HL-60 (cell line): Measurements from ENCODE around the gene ZNF622.
A peak's percentile ranks its signal among the peaks of the same experiment; 100 is the strongest.

Experiments used
- DNase-seq, 2 experiments: peaks; one replicate each; pipeline ENCODE4 v3.0.0-alpha.2; 2010 to 2020; ENCODE audit warnings: low read depth in 1 of 2, low spot score in 1 of 2
- H3K27ac ChIP-seq: fragments of 250-450 bp; sonication (Bioruptor Pico); replicated peaks from 2 replicates; pipeline ENCODE4 v1.5.1; 2020; ENCODE audit warnings: mild to moderate bottlenecking, moderate library complexity
- H3K27me3 ChIP-seq: fragments of 250-450 bp; sonication (Bioruptor Pico); 2 replicates; pipeline ENCODE4 v1.5.1; 2021; ENCODE audit warnings: mild to moderate bottlenecking, moderate library complexity; ENCODE audit not compliant: insufficient read depth, poor library complexity, severe bottlenecking
- H3K4me3 ChIP-seq: replicated peaks from 2 replicates; pipeline ENCODE4 v1.5.1; 2011; ENCODE audit warnings: mild to moderate bottlenecking, control low read depth, low read length; ENCODE audit not compliant: insufficient read depth
- GABPA ChIP-seq: IDR thresholded peaks from 2 replicates; pipeline ENCODE4 v1.6.1; 2012; ENCODE audit warnings: low read depth
- POLR2AphosphoS5 ChIP-seq: IDR thresholded peaks from 2 replicates; pipeline ENCODE4 v1.6.1; 2012; ENCODE audit warnings: low read depth
- REST ChIP-seq: IDR thresholded peaks from 2 replicates; pipeline ENCODE4 v1.6.1; 2012; ENCODE audit warnings: low read depth; ENCODE audit not compliant: insufficient replicate concordance
- SPI1 ChIP-seq: IDR thresholded peaks from 2 replicates; pipeline ENCODE4 v1.6.1; 2012; ENCODE audit warnings: low read depth, mild to moderate bottlenecking, borderline replicate concordance
- TF ChIP-seq, protein P1 (sequence below): IDR thresholded peaks from one replicate; pipeline ENCODE4 v1.5.1; 2011; ENCODE audit warnings: low read length, control low read depth, inconsistent platforms; ENCODE audit not compliant: insufficient read depth

Gene ZNF622

GRCh38 chr5:16490911-16491310, 25.3 kb upstream of the ZNF622 start:
- no peaks in the 10 kb centered on the region for H3K27me3 ChIP-seq
- H3K4me3 ChIP-seq = no peak overlapping the region
- TF ChIP-seq REST (no peak), GABPA (no peak), POLR2AphosphoS5 (no peak), SPI1 (no peak)
- TF ChIP-seq, protein P1, sequence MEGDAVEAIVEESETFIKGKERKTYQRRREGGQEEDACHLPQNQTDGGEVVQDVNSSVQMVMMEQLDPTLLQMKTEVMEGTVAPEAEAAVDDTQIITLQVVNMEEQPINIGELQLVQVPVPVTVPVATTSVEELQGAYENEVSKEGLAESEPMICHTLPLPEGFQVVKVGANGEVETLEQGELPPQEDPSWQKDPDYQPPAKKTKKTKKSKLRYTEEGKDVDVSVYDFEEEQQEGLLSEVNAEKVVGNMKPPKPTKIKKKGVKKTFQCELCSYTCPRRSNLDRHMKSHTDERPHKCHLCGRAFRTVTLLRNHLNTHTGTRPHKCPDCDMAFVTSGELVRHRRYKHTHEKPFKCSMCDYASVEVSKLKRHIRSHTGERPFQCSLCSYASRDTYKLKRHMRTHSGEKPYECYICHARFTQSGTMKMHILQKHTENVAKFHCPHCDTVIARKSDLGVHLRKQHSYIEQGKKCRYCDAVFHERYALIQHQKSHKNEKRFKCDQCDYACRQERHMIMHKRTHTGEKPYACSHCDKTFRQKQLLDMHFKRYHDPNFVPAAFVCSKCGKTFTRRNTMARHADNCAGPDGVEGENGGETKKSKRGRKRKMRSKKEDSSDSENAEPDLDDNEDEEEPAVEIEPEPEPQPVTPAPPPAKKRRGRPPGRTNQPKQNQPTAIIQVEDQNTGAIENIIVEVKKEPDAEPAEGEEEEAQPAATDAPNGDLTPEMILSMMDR = no peak
- no peak overlapping the region for H3K27ac ChIP-seq
- no peak for DNase-seq

GRCh38 chr5:16489322-16489791, 23.8 kb upstream of the ZNF622 start:
- Histone ChIP-seq H3K27ac (no peak overlapping the region), H3K4me3 (no peak overlapping the region), H3K27me3 (no peaks in the 10 kb centered on the region)
- no peak for DNase-seq
- TF ChIP-seq GABPA = no peak
- no peak for TF ChIP-seq POLR2AphosphoS5
- no peak for TF ChIP-seq REST
- TF ChIP-seq, protein P1 = peak; percentile 26

GRCh38 chr5:16487456-16487855, 21.9 kb upstream of the ZNF622 start:
- H3K27ac ChIP-seq = no peak overlapping the region
- TF ChIP-seq REST (no peak), POLR2AphosphoS5 (no peak), GABPA (no peak), SPI1 (no peak)
- TF ChIP-seq, protein P1 = no peak
- H3K27me3 ChIP-seq = no peaks in the 10 kb centered on the region

More at GRCh38 chr5:16487456-16487855, 21.9 kb upstream of the ZNF622 start:
- H3K4me3 ChIP-seq = no peak overlapping the region
- no peak for DNase-seq
